SK-N-SH (cell line): Measurements from ENCODE around the gene CITED1.

ENCODE experiments used
- ELF1 ChIP-seq: IDR thresholded peaks from 2 replicates; pipeline ENCODE4 v1.4.0; 2012
- GABPA ChIP-seq: IDR thresholded peaks from 2 replicates; pipeline ENCODE4 v1.4.0; 2012; ENCODE audit warnings: low read depth, mild to moderate bottlenecking
- GATA2 ChIP-seq: sonication (generic); formaldehyde crosslinking; IDR thresholded peaks from 2 replicates; pipeline ENCODE4 v1.5.0; 2020; ENCODE audit warnings: mild to moderate bottlenecking, missing genetic modification reagents
- MXI1 ChIP-seq: IDR thresholded peaks from 2 replicates; pipeline ENCODE4 v1.6.1; 2012; ENCODE audit warnings: mild to moderate bottlenecking, low read depth, low read length, improper control_type of control experiment
- POLR2AphosphoS5 ChIP-seq: IDR thresholded peaks from 2 replicates; pipeline ENCODE4 v1.6.1; 2012; ENCODE audit warnings: low read depth, low read length
- RCOR1 ChIP-seq: fragments of 150-350 bp; IDR thresholded peaks from 2 replicates; pipeline ENCODE4 v1.6.1; 2017; ENCODE audit warnings: antibody characterized with exemption, low read length
- TAF1 ChIP-seq: IDR thresholded peaks from 2 replicates; pipeline ENCODE4 v1.6.1; 2012; ENCODE audit warnings: low read depth, mild to moderate bottlenecking, low read length, moderate library complexity, borderline replicate concordance
- TF ChIP-seq, protein P1 (sequence below): fragments of 200-600 bp; sonication (generic); IDR thresholded peaks from 2 replicates; pipeline ENCODE4 v1.6.1; 2017; ENCODE audit warnings: antibody characterized with exemption, mild to moderate bottlenecking, moderate library complexity
- TF ChIP-seq, protein P2 (sequence below): IDR thresholded peaks from 2 replicates; pipeline ENCODE4 v1.6.1; 2012; ENCODE audit warnings: mild to moderate bottlenecking, low read depth, low read length, moderate library complexity
- TF ChIP-seq, protein P3 (sequence below): fragments of 150-350 bp; IDR thresholded peaks from 2 replicates; pipeline ENCODE4 v1.6.1; 2017; ENCODE audit warnings: antibody characterized with exemption, low read length, low read depth, borderline replicate concordance

GRCh38 chrX:72299891-72300630 is 5.7 kb downstream of the CITED1 start:
- no peak for TF ChIP-seq MXI1
- TF ChIP-seq, protein P1, sequence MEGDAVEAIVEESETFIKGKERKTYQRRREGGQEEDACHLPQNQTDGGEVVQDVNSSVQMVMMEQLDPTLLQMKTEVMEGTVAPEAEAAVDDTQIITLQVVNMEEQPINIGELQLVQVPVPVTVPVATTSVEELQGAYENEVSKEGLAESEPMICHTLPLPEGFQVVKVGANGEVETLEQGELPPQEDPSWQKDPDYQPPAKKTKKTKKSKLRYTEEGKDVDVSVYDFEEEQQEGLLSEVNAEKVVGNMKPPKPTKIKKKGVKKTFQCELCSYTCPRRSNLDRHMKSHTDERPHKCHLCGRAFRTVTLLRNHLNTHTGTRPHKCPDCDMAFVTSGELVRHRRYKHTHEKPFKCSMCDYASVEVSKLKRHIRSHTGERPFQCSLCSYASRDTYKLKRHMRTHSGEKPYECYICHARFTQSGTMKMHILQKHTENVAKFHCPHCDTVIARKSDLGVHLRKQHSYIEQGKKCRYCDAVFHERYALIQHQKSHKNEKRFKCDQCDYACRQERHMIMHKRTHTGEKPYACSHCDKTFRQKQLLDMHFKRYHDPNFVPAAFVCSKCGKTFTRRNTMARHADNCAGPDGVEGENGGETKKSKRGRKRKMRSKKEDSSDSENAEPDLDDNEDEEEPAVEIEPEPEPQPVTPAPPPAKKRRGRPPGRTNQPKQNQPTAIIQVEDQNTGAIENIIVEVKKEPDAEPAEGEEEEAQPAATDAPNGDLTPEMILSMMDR, result no peak
- TF ChIP-seq, protein P2, sequence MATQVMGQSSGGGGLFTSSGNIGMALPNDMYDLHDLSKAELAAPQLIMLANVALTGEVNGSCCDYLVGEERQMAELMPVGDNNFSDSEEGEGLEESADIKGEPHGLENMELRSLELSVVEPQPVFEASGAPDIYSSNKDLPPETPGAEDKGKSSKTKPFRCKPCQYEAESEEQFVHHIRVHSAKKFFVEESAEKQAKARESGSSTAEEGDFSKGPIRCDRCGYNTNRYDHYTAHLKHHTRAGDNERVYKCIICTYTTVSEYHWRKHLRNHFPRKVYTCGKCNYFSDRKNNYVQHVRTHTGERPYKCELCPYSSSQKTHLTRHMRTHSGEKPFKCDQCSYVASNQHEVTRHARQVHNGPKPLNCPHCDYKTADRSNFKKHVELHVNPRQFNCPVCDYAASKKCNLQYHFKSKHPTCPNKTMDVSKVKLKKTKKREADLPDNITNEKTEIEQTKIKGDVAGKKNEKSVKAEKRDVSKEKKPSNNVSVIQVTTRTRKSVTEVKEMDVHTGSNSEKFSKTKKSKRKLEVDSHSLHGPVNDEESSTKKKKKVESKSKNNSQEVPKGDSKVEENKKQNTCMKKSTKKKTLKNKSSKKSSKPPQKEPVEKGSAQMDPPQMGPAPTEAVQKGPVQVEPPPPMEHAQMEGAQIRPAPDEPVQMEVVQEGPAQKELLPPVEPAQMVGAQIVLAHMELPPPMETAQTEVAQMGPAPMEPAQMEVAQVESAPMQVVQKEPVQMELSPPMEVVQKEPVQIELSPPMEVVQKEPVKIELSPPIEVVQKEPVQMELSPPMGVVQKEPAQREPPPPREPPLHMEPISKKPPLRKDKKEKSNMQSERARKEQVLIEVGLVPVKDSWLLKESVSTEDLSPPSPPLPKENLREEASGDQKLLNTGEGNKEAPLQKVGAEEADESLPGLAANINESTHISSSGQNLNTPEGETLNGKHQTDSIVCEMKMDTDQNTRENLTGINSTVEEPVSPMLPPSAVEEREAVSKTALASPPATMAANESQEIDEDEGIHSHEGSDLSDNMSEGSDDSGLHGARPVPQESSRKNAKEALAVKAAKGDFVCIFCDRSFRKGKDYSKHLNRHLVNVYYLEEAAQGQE, result no peak
- no peak for TF ChIP-seq RCOR1
- no peak for TF ChIP-seq TAF1
- no peak for TF ChIP-seq GABPA
- no peak for TF ChIP-seq ELF1
- TF ChIP-seq GATA2 (CRISPR knock-in tag), result no peak
- no peak for TF ChIP-seq POLR2AphosphoS5
- TF ChIP-seq, protein P3, sequence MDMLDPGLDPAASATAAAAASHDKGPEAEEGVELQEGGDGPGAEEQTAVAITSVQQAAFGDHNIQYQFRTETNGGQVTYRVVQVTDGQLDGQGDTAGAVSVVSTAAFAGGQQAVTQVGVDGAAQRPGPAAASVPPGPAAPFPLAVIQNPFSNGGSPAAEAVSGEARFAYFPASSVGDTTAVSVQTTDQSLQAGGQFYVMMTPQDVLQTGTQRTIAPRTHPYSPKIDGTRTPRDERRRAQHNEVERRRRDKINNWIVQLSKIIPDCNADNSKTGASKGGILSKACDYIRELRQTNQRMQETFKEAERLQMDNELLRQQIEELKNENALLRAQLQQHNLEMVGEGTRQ, result no peak
